HepG2 (cell line): Measurements from ENCODE around the gene ANKRD65. TPM values are rescaled to one million over a fixed set of nuclear protein-coding genes. Genes with fewer than 3 reads are reported as not detected.

Experiments used
- ARID3A ChIP-seq: IDR thresholded peaks from 2 replicates; pipeline ENCODE4 v1.6.1; 2012; ENCODE audit warnings: low read depth, low read length, improper control_type of control experiment
- BRCA1 ChIP-seq: sonication (generic); formaldehyde crosslinking; IDR thresholded peaks from 2 replicates; pipeline ENCODE4 v1.4.0; 2020; ENCODE audit warnings: missing genetic modification reagents
- DPF2 ChIP-seq: sonication (generic); formaldehyde crosslinking; IDR thresholded peaks from 2 replicates; pipeline ENCODE4 v1.4.0; 2020; ENCODE audit warnings: mild to moderate bottlenecking, low read depth, missing genetic modification reagents, borderline replicate concordance
- EHMT2 ChIP-seq: fragments of 200-600 bp; sonication (generic); IDR thresholded peaks from 2 replicates; pipeline ENCODE4 v1.7.0; 2017; ENCODE audit warnings: antibody characterized with exemption, low read depth, low read length, borderline replicate concordance
- FOXJ3 ChIP-seq: sonication (generic); formaldehyde crosslinking; IDR thresholded peaks from 2 replicates; pipeline ENCODE4 v1.4.0; 2020; ENCODE audit warnings: missing genetic modification reagents, mild to moderate bottlenecking, borderline replicate concordance
- HDAC1 ChIP-seq: sonication (generic); formaldehyde crosslinking; IDR thresholded peaks from 2 replicates; pipeline ENCODE4 v1.5.1; 2020; ENCODE audit warnings: mild to moderate bottlenecking, missing genetic modification reagents
- HOXA3 ChIP-seq: sonication (generic); formaldehyde crosslinking; IDR thresholded peaks from 2 replicates; pipeline ENCODE4 v1.5.0; 2020; ENCODE audit warnings: missing genetic modification reagents
- NR2F1 ChIP-seq, 2 experiments: fragments of 450-650 bp in 1 of 2; formaldehyde crosslinking in 1 of 2; IDR thresholded peaks; 2 replicates each; pipeline versions ENCODE4 v1.5.0 to v1.6.1; 2016 to 2020; ENCODE audit warnings: mild to moderate bottlenecking in 1 of 2, missing compliant biosample characterization in 1 of 2, missing genetic modification reagents in 1 of 2, moderate library complexity in 1 of 2
- POGZ ChIP-seq: sonication (generic); formaldehyde crosslinking; IDR thresholded peaks from 2 replicates; pipeline ENCODE4 v1.4.0; 2020; ENCODE audit warnings: mild to moderate bottlenecking, missing genetic modification reagents
- POLR2A ChIP-seq, 2 experiments: IDR thresholded peaks; 2 replicates each; pipeline ENCODE4 v1.6.1; 2011; ENCODE audit warnings: low read depth in 2 of 2, low read length in 2 of 2, mild to moderate bottlenecking in 1 of 2, moderate library complexity in 1 of 2; ENCODE audit not compliant: insufficient read depth in 1 of 2
- PRDM15 ChIP-seq: sonication (generic); formaldehyde crosslinking; IDR thresholded peaks from 2 replicates; pipeline ENCODE4 v1.4.0; 2020; ENCODE audit warnings: missing genetic modification reagents
- RELA ChIP-seq: sonication (generic); formaldehyde crosslinking; IDR thresholded peaks from 2 replicates; pipeline ENCODE4 v1.4.0; 2020; ENCODE audit warnings: missing genetic modification reagents
- RFX1 ChIP-seq: fragments of 450-650 bp; IDR thresholded peaks from 2 replicates; pipeline ENCODE4 v1.6.1; 2017
- RXRA ChIP-seq: sonication (generic); formaldehyde crosslinking; IDR thresholded peaks from 2 replicates; pipeline ENCODE4 v1.5.1; 2020; ENCODE audit warnings: missing genetic modification reagents
- SMAD1 ChIP-seq: sonication (generic); formaldehyde crosslinking; IDR thresholded peaks from 2 replicates; pipeline ENCODE4 v1.4.0; 2020; ENCODE audit warnings: missing genetic modification reagents, low read depth, mild to moderate bottlenecking, borderline replicate concordance
- TFDP1 ChIP-seq: IDR thresholded peaks from 2 replicates; pipeline ENCODE4 v1.6.1; 2016; ENCODE audit warnings: missing compliant biosample characterization, missing genetic modification reagents, borderline replicate concordance
- ZNF136 ChIP-seq: sonication (generic); formaldehyde crosslinking; IDR thresholded peaks from 2 replicates; pipeline ENCODE4 v1.8.1; 2022; ENCODE audit warnings: low read depth, mild to moderate bottlenecking, moderate library complexity, missing genetic modification reagents
- ZNF451 ChIP-seq: sonication (generic); formaldehyde crosslinking; IDR thresholded peaks from 2 replicates; pipeline ENCODE4 v1.5.0; 2020; ENCODE audit warnings: mild to moderate bottlenecking, missing genetic modification reagents
- ZNF605 ChIP-seq: sonication (generic); formaldehyde crosslinking; IDR thresholded peaks from 2 replicates; pipeline ENCODE4 v1.8.0; 2022; ENCODE audit warnings: mild to moderate bottlenecking, missing genetic modification reagents
- ZNF616 ChIP-seq: sonication (generic); formaldehyde crosslinking; IDR thresholded peaks from 2 replicates; pipeline ENCODE4 v1.5.0; 2020; ENCODE audit warnings: low read depth, mild to moderate bottlenecking, missing genetic modification reagents
- ZNF639 ChIP-seq: conservative IDR thresholded peaks from 2 replicates; pipeline ENCODE4 v1.6.1; 2018; ENCODE audit warnings: missing genetic modification reagents
- ZNF737 ChIP-seq: sonication (generic); formaldehyde crosslinking; IDR thresholded peaks from 2 replicates; pipeline ENCODE4 v1.5.0; 2020; ENCODE audit warnings: missing genetic modification reagents, mild to moderate bottlenecking, borderline replicate concordance
- polyA plus RNA-seq, 8 experiments: library from polyadenylated mRNA; depleted of rRNA in 3 of 8; stranded (reverse) in 7 of 8; unstranded in 1 of 8; fragments of >200 nt; fragmentation: Illumina TruSeq in 4 of 8; extraction: Trizol in 4 of 8; gene quantifications; 2 replicates each; pipeline versions ENCODE4 v1.2.1 to v1.2.3, GENCODE V29; 2011 to 2016; ENCODE audit warnings: low read depth in 4 of 8, missing spikeins in 1 of 8, mixed read lengths in 1 of 8; ENCODE audit not compliant: insufficient read depth in 1 of 8
- total RNA-seq, 5 experiments: library from RNA; depleted of rRNA; stranded (reverse); fragments of >200 nt; fragmentation: Illumina TruSeq; extraction: Trizol; gene quantifications; 2 replicates each; pipeline ENCODE4 v1.2.3, GENCODE V29; 2016; ENCODE audit warnings: low read depth in 1 of 5

ANKRD65 gene
- total and polyA plus RNA-seq, 2 of the 13 experiments (the other 11 are each of a cell fraction or from before 2014, with no cell fraction given): 12.1 to 30.1 TPM

- TF ChIP-seq ZNF616 (CRISPR knock-in tag) (no peak), POGZ (CRISPR knock-in tag) (no peak), ARID3A (no peak), EHMT2 (no peak), POLR2A (IDR thresholded peaks at IDR 0.05; ENCODE audit: insufficient read depth in 1 of 2, low read depth in 2 of 2, low read length in 2 of 2) (no peak), BRCA1 (CRISPR knock-in tag) (no peak), RXRA (CRISPR knock-in tag) (no peak), ZNF737 (CRISPR knock-in tag) (no peak), FOXJ3 (CRISPR knock-in tag) (no peak), RFX1 (no peak), ZNF451 (no peak), ZNF639 (CRISPR knock-in tag) (0 out of 2 replicates have a peak, but pooled peaks have one; percentile 4), NR2F1 (CRISPR knock-in tag; IDR thresholded peaks at IDR 0.05) (no peak), TFDP1 (CRISPR knock-in tag) (no peak), ZNF605 (CRISPR knock-in tag) (peak; percentile 42; the same call in 1 of the 2 replicates), HDAC1 (CRISPR knock-in tag) (no peak), SMAD1 (no peak), ZNF136 (CRISPR knock-in tag) (no peak), RELA (CRISPR knock-in tag) (no peak), HOXA3 (CRISPR knock-in tag) (no peak), DPF2 (CRISPR knock-in tag) (0 out of 2 replicates have a peak, but pooled peaks have one; percentile 37), PRDM15 (CRISPR knock-in tag) (no peak)
These were observed 16.2 kb upstream of the ANKRD65 start (continued) for GRCh38 chr1:1437033-1437903.
